ENCODE measurements around the gene CCDC69. TPM values are rescaled to one million over a fixed set of nuclear protein-coding genes. Genes with fewer than 3 reads are reported as not detected.

The CCDC69 gene
- total RNA-seq, 1 donor from 2014 or later = 4.4 TPM

GRCh38 chr5:151141535-151141934 lies 82.4 kb downstream of the CCDC69 start:
- DNase-seq (ENCODE audit: low read depth) = no peak
- H3K27me3 ChIP-seq (ENCODE audit: control insufficient read depth, insufficient read depth, low read length) = no peaks in the 10 kb centered on the region
- peaks cover 1% of the 10 kb centered on the region for H3K36me3 ChIP-seq (ENCODE audit: control insufficient read depth, insufficient read depth, low read length)
- TF ChIP-seq CTCF (IDR thresholded peaks at IDR 0.05; ENCODE audit: insufficient read depth, low read length, poor library complexity, severe bottlenecking) = no peak
- no peak overlapping the region for H3K4me3 ChIP-seq (ENCODE audit: low read depth, low read length)

DNA sequence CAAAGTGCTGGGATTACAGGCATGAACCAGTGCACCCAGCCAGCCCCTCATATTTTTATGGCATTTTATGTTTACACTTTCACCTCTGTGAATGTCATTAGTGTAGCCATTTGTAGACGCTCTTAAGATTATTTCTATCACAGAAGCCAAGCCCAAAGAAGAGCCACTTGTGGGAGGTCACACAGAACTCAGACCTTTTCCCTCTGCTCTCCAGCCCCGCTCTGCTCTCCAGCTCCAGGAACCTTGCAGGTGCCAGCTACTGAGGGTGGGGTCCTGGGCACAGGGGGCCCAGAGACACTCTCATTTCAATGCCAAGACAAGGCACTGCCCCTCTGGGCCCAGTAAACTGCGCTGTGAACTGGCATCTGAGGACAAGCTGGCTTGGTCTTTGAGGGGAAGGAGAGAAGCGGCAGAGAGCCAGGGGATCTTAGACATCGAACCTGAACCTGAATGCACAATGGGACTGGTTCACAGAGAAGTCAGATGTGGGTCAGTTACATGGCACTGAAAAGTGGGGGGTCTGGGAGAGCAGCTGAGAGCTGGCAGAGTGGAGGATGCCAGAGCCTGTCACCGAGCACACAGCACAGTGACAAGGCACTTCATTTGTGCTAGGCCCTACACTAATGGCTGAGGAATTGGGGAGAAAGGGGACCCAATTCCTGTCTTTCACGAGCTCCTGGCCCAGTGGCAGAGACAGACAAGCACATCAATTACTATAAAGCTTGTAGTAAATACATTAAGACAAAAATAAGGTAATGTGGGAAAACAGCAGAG lies 83.0 kb downstream of the CCDC69 start:
- no peak for TF ChIP-seq CTCF (IDR thresholded peaks at IDR 0.05; ENCODE audit: insufficient read depth, low read length, poor library complexity, severe bottlenecking)
- peaks cover 3% of the 10 kb centered on the region for H3K36me3 ChIP-seq (ENCODE audit: control insufficient read depth, insufficient read depth, low read length)
- H3K27me3 ChIP-seq (ENCODE audit: control insufficient read depth, insufficient read depth, low read length) = no peaks in the 10 kb centered on the region

DNA sequence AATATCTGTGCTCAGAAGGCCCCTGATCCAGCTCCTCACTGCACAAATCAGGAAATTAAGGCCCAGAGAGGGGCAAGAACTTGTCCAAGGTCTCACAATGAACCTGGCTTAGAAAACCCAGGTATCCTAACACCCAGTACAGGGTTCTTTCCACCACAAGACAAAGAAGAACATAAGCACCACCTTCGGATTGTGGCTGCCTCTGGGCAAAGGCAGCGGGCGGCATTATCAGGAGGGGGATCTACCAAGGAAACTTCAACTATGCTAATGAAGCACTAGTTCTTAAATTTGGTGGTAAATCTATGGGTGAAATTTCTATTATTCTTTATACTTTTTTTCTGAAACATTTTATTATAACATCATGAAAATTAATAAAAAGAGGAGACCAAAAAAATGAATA lies 84.2 kb downstream of the CCDC69 start:
- H3K4me3 ChIP-seq (ENCODE audit: low read depth, low read length) = no peak overlapping the region
- no peak for DNase-seq (ENCODE audit: low read depth)
- no peaks in the 10 kb centered on the region for H3K27me3 ChIP-seq (ENCODE audit: control insufficient read depth, insufficient read depth, low read length)
- H3K36me3 ChIP-seq (ENCODE audit: control insufficient read depth, insufficient read depth, low read length) = peaks cover 3% of the 10 kb centered on the region
- no peak for TF ChIP-seq CTCF (IDR thresholded peaks at IDR 0.05; ENCODE audit: insufficient read depth, low read length, poor library complexity, severe bottlenecking)

More for the DNA sequence above, 83.0 kb downstream of the CCDC69 start:
- no peak overlapping the region for H3K4me3 ChIP-seq (ENCODE audit: low read depth, low read length)
- DNase-seq (ENCODE audit: low read depth) = no peak

GRCh38 chr5:151139015-151139414 lies 84.9 kb downstream of the CCDC69 start:
- H3K4me3 ChIP-seq (ENCODE audit: low read depth, low read length) = no peak overlapping the region
- no peaks in the 10 kb centered on the region for H3K27me3 ChIP-seq (ENCODE audit: control insufficient read depth, insufficient read depth, low read length)
- TF ChIP-seq CTCF (IDR thresholded peaks at IDR 0.05; ENCODE audit: insufficient read depth, low read length, poor library complexity, severe bottlenecking) = no peak
- DNase-seq (ENCODE audit: low read depth) = no peak
- peaks cover 3% of the 10 kb centered on the region for H3K36me3 ChIP-seq (ENCODE audit: control insufficient read depth, insufficient read depth, low read length)

GRCh38 chr5:151138114-151138513 lies 85.8 kb downstream of the CCDC69 start:
- Histone ChIP-seq H3K4me3 (ENCODE audit: low read depth, low read length) (no peak overlapping the region), H3K36me3 (ENCODE audit: control insufficient read depth, insufficient read depth, low read length) (peaks cover 3% of the 10 kb centered on the region), H3K27me3 (ENCODE audit: control insufficient read depth, insufficient read depth, low read length) (no peaks in the 10 kb centered on the region)
- DNase-seq (ENCODE audit: low read depth) = no peak
- TF ChIP-seq CTCF (IDR thresholded peaks at IDR 0.05; ENCODE audit: insufficient read depth, low read length, poor library complexity, severe bottlenecking) = no peak
